GM12865 (cell line): ENCODE data around the gene MACROD1.
A peak's percentile ranks its signal among the peaks of the same experiment; 100 is the strongest.

Experiments used
- DNase-seq: peaks from one replicate; pipeline ENCODE4 v3.0.0; 2010; ENCODE audit warnings: low read depth
- H3K4me3 ChIP-seq: 2 replicates; pipeline ENCODE4 v1.5.1; 2011; ENCODE audit warnings: mild to moderate bottlenecking, low read depth, low read length, control low read depth
- TF ChIP-seq, protein P1 (sequence below): IDR thresholded peaks from 2 replicates; pipeline ENCODE4 v1.5.1; 2011; ENCODE audit warnings: low read length, control low read depth, low read depth, inconsistent platforms; ENCODE audit not compliant: insufficient read depth; ENCODE audit errors: missing control alignments

Gene MACROD1

DNA sequence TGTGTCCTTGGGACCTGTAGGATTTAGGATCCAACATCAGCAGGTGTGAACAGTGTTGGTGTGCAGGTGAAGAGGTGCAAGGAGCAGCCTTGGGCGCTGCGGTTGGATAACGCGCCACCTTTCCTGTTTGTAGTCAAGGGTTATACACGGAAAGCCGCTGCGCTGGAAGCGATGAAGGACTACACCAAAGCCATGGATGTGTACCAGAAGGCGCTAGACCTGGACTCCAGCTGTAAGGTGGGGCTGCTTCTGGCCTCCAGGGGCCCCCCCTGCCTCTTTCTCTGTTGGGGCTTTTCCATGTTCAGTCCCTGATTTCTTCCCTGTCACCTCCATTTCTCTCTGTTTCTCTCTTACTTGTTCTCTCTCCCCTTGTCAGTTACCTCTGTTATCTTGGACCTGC is 37.1 kb upstream of the MACROD1 start:
- no peak overlapping the region for H3K4me3 ChIP-seq
- TF ChIP-seq, protein P1, sequence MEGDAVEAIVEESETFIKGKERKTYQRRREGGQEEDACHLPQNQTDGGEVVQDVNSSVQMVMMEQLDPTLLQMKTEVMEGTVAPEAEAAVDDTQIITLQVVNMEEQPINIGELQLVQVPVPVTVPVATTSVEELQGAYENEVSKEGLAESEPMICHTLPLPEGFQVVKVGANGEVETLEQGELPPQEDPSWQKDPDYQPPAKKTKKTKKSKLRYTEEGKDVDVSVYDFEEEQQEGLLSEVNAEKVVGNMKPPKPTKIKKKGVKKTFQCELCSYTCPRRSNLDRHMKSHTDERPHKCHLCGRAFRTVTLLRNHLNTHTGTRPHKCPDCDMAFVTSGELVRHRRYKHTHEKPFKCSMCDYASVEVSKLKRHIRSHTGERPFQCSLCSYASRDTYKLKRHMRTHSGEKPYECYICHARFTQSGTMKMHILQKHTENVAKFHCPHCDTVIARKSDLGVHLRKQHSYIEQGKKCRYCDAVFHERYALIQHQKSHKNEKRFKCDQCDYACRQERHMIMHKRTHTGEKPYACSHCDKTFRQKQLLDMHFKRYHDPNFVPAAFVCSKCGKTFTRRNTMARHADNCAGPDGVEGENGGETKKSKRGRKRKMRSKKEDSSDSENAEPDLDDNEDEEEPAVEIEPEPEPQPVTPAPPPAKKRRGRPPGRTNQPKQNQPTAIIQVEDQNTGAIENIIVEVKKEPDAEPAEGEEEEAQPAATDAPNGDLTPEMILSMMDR = no peak
- DNase-seq = no peak

DNA sequence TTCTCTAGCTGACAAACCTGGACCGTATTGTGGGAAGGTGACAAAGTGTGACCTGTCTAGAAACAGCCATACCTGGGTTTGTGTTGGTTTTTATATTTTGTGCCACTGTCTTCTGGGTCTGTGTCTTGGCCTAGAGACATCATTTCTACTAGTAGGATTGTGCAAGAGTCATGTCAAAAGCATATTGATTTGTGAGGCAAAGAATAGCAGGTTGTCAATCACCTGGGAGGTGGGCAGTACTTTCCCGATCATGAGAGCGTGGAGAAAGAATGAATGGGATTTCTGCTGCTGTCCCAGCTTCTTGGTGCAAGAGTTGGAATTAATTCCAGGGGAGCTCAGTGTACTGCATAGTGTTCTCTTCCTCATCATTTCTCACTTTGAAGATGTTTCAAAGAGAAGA is 35.6 kb upstream of the MACROD1 start:
- no peak overlapping the region for H3K4me3 ChIP-seq
- no peak for DNase-seq
- TF ChIP-seq, protein P1 = no peak

DNA sequence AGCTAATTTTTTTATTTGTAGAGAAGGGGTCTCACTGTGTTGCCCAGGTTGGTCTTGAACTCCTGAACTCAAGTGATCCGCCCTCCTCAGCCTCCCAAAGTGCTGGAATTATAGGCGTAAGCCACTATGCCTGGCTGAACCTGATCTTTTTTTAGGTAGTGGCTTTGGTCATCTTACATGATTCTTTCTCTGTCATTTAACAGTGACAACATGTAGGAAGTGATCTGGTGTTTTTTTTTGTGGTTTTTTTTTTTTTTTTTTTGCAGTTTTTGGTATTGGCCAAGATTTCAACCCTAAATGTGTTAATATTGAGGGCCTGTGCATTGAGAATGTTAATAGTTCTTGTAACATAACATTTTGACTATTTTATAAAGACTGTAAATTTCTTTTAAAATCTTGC is 32.6 kb upstream of the MACROD1 start:
- no peak overlapping the region for H3K4me3 ChIP-seq
- TF ChIP-seq, protein P1 = no peak
- DNase-seq = no peak

DNA sequence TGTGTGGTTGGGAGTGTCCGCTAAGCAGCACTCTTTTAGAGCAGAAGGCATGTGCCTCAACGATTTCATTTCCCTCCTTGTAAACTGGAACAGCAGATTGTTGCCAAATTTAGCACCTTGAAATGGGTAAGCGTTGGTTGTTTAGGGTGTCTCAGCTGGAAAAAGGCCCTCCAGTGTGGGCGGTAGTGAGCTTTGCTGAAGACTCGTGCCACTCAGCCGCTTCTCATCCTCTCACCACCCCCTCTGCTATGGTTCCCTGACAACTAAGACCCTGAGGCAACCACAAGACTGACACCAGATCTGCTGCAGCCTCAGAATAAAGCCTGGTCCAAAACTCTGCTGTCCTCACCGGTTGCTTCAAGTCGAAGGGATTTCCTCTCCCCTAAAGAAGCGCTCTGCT is 30.7 kb upstream of the MACROD1 start:
- no peak for DNase-seq
- TF ChIP-seq, protein P1 = no peak
- H3K4me3 ChIP-seq = no peak overlapping the region

DNA sequence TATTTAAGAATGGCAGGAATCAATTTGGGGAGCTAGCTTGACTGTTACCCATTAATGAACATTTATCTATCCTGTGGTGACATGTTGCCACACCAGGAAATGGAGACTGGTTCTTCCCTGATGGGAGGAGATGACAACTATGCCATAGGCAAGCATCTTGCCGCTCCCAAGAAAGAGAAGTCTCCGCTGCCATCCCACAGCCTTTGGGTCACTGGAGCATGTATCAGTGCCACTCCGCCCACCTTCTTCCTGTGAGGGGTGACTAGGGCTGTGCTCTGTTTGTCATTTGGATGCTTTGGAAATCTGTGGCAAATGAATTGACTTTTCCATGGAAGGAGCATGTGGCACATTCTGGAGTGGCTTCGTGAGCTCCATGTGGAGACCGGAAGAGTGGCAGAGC is 26.5 kb upstream of the MACROD1 start:
- no peak for DNase-seq
- TF ChIP-seq, protein P1 = no peak
- H3K4me3 ChIP-seq = no peak overlapping the region

DNA sequence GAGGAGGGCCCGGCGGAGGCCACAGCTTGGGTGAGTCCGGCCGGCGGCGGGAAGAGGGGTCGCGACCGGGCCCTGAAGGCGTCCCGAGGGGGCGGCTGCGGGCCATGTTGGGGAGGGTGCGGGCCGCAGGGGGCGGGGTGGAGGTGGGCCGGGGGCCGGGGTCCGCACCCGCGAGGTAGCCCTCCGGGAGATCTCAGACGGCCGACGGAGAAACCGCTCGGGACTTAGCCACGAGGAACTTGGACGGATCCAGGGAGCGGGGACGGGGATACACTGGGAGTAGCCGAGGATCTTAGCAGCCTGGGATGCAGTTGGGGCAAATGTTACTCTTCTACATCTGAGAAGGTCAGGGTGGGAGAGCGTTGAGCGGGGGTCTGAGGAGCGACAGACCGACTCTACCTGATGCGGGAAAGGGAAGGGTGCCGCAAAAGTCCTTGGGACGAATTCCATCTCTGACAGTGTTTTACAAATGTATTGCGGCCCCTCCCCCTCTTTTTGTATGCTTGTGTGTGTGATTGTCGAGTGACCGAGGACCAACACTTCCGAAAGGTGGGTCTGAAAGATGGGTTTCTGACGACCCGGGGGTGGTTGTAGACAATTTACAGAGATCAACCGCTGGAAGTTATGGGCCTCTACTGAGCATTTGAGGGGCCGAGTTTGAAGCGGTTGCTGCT is 20.7 kb upstream of the MACROD1 start:
- TF ChIP-seq, protein P1 = no peak
- H3K4me3 ChIP-seq = no peak overlapping the region
- peak; percentile 43 for DNase-seq
